Bronchial smooth muscle cell (primary cell): ENCODE measurements around the gene MEGF10. TPM values are rescaled to one million over a fixed set of nuclear protein-coding genes. Genes with fewer than 3 reads are reported as not detected.

ENCODE experiments used
- total RNA-seq: library from RNA; depleted of rRNA; stranded (reverse); fragments of >200 nt; gene quantifications from 2 replicates; pipeline ENCODE4 v1.2.1, GENCODE V29; 2014

MEGF10 gene
- not detected in 2 replicates for total RNA-seq

GRCh38 chr5:127290019-127290945 lies at the start of gene MEGF10:
Gene MEGF10 (plus strand): TSS chr5:127290796. CDS start chr5:127331309, 40,513 bp downstream.

Other genes with a start within 250 kb of the MEGF10 start
- 1.7 and 3.6 TPM in 2 replicates for gene C5orf63, start 217.3 kb upstream of the MEGF10 start, total RNA-seq
- 42.1 and 46.8 TPM in 2 replicates for gene PRRC1, start 226.8 kb downstream of the MEGF10 start, total RNA-seq